Activated T-cell treated with anti-CD3 and anti-CD28 coated beads, Interleukin-2, amount 50 U/mL, for 24 hours (primary cell): Measurements from ENCODE around the gene GLTP.
"Not testable (repeated sequence)": the region's sequence is repeated elsewhere in the genome, so short reads cannot be mapped to it uniquely, and the experiment has no call there.

Experiments
- DNase-seq: peaks from one replicate; pipeline ENCODE4 v3.0.0-alpha.2; 2020
- H3K27ac Mint-ChIP-seq: 2 replicates; pipeline ENCODE4 v1.8.0; 2020; ENCODE audit warnings: mild to moderate bottlenecking, mixed read lengths
- H3K27me3 Mint-ChIP-seq: 2 replicates; pipeline ENCODE4 v1.8.0; 2020; ENCODE audit warnings: mixed read lengths
- H3K36me3 Mint-ChIP-seq: 2 replicates; pipeline ENCODE4 v1.8.0; 2020; ENCODE audit warnings: low read depth, mixed read lengths
- H3K4me1 Mint-ChIP-seq: 2 replicates; pipeline ENCODE4 v1.8.0; 2020; ENCODE audit warnings: low read depth, mixed read lengths
- H3K4me3 Mint-ChIP-seq: 2 replicates; pipeline ENCODE4 v1.8.0; 2020; ENCODE audit warnings: mild to moderate bottlenecking, moderate library complexity, mixed read lengths
- H3K9me3 Mint-ChIP-seq: 2 replicates; pipeline ENCODE4 v1.8.0; 2020; ENCODE audit warnings: mixed read lengths

Gene GLTP

DNA sequence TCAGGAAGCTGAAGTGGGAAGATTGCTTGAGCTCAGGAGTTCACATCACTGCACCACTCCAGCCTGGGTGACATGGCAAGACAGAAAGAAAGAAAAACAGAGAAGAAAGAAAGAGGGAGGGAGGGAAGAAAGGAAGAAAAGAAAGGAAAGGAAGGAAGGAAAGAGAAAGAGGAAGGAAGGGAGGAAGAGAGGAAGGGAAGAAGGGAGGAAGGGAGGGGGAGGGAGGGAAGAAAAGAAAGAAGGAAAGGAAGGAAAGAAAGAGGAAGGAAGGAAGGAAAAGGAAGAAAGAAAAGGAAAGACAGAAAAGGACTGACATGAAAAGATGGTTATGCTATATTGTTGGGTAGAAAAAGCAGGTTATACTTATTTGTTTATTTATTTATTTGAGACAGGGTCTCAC is 3.9 kb downstream of the GLTP start:
- Mint-ChIP-seq H3K27me3 (no peaks in the 10 kb centered on the region), H3K9me3 (no peaks in the 10 kb centered on the region), H3K4me3 (no peak overlapping the region), H3K27ac (no peak overlapping the region), H3K4me1 (peaks cover 54% of the 10 kb centered on the region), H3K36me3 (peaks cover 21% of the 10 kb centered on the region)
- DNase-seq, result no peak

DNA sequence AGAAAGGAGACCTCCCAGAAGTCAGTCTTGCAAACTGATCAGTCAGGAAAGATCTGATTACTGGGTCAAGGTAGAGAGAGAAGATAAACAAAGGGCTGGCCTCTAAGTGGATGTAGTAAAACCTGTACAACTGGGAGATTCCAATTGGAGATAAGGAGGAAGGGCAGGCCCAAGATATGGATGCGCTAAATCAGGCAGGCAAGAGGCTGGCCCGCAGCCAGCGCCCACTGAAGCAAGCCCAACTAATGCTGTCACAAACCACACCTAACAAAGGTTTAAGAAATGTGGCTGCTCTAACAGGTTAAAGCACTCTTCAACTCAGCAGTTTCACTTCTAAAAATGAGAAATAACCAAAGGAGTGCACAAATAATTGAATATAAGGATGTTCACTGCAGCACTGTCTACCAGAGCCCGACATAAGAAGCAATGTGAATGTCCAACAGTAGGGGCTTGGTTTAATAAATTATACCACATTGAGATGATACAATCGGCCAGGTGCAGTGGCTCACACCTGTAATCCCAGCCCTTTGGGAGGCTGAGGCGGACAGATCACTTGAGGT is 4.7 kb downstream of the GLTP start:
- Mint-ChIP-seq H3K4me3 (no peak overlapping the region), H3K36me3 (peaks cover 26% of the 10 kb centered on the region), H3K27ac (no peak overlapping the region), H3K4me1 (peaks cover 52% of the 10 kb centered on the region), H3K9me3 (no peaks in the 10 kb centered on the region), H3K27me3 (no peaks in the 10 kb centered on the region)
- no peak for DNase-seq

DNA sequence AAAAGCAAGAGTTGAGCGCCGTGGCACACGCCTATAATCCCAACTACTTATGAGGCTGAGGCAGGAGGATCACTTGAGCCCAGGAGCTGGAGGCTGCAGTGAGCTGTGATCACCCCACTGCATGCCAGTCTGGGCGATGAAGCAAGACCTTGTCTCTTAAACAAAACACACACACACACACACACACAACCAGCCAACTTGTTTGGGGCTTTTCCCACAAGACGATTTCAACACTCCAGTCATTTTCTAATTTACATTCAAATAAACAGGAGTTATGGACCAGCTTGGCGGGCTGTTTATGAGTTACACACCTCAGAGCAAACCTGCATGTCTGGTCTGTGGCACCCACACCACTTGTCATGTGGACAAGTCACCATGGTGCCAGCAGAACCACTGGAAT is 6.7 kb downstream of the GLTP start:
- Mint-ChIP-seq H3K27me3 (no peaks in the 10 kb centered on the region), H3K27ac (no peak overlapping the region), H3K4me3 (no peak overlapping the region), H3K9me3 (no peaks in the 10 kb centered on the region), H3K36me3 (peaks cover 19% of the 10 kb centered on the region), H3K4me1 (peaks cover 43% of the 10 kb centered on the region)
- no peak for DNase-seq

DNA sequence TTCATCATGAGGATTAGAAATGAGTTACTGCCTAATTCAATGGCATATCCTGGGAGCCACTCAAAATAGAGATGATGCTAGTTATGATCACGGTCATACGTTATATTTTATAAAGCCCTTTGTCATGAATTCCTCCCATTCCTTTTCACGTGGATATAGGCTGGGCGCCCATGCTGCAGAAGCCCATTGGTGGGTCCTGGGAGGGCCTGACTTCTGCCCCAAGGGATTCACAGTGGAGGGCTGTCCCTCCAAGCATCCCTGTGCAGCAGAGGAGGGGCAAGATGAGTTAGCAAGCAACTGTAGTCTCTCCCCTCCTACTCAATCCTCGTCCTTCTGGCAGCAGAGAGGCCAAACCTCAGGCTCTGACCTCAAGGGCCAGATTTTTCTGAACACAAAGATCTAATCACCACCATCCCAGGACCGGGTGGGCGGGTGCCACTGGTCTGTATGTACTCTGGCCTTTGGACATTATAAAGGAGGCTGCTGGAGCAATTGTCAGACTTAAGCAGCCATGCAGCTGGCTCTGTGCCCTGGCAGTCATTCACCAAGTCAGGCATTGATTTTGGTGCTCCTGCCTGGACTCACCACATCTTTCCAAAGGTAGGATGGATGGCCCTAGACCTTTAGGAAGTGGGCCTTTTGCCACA is 8.6 kb downstream of the GLTP start:
- Mint-ChIP-seq H3K4me1 (peaks cover 31% of the 10 kb centered on the region), H3K4me3 (no peak overlapping the region), H3K36me3 (peaks cover 24% of the 10 kb centered on the region), H3K9me3 (no peaks in the 10 kb centered on the region), H3K27me3 (no peaks in the 10 kb centered on the region), H3K27ac (peak overlapping the region; percentile 3)
- DNase-seq, result no peak

DNA sequence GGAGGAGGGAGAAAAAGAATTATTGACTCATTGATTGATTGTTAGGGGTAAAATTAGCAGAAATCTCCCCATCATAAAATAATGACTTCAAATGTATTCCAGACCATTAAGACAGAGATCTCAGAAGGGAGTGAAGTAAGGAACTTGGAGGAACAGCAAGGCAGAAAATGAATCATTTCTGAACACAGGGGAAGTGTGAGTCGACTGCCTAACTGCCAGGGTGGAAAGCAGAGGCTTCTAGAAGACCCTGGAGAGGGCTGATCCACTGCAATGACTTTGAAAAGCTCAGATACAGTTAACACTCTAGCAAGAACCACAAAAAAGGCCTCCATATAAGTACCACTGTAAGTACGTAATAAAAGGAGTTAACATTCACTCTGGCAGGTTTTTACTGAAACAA is 9.7 kb downstream of the GLTP start:
- Mint-ChIP-seq H3K27ac (peak overlapping the region; percentile 80), H3K9me3 (no peaks in the 10 kb centered on the region), H3K4me3 (no peak overlapping the region), H3K27me3 (no peaks in the 10 kb centered on the region), H3K4me1 (peaks cover 30% of the 10 kb centered on the region), H3K36me3 (peaks cover 24% of the 10 kb centered on the region)
- DNase-seq, result no peak

DNA sequence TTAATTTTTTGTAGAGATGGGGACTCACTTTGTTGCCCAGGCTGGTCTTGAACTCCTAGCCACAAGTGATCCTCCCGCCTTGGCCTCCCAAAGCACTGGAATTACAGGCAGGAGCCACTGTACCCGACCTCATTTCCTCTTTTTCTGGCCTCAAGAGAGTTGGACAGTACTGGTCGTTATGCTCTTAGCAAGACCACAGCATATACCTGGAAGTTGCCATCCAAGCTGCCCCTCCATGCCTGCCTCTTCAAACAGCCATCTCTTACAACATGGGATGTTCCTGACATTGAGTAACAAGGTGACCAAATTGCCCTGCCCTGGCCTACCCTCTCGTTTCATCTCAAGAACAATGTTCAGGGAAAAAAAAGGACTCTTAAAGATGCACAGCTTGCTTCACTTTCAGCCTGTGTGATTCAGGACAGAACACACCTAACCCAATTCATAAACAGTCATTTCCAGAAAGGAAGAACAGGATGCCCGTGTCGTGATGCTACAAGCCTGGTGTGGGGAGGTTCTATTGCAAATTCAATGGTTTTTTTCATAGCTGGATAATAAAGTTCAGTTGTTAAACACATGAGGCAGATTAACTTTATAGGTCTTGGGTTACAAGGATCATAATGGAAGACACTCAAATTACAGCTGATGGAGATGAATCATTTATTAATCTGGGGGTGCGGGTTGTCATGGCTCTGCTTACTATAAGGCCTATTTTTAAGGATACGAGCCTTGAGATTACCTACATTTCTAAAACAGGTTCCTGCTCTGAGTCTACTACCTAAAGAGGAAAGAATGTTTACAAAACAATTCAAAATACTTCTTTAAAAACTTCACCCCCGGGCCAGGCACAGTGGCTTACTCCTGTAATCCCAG is 11.9 kb downstream of the GLTP start:
- Mint-ChIP-seq H3K27me3 (no peaks in the 10 kb centered on the region), H3K27ac (peak overlapping the region; percentile 15), H3K36me3 (peaks cover 24% of the 10 kb centered on the region), H3K9me3 (no peaks in the 10 kb centered on the region), H3K4me1 (peaks cover 32% of the 10 kb centered on the region), H3K4me3 (no peak overlapping the region)
- no peak for DNase-seq

DNA sequence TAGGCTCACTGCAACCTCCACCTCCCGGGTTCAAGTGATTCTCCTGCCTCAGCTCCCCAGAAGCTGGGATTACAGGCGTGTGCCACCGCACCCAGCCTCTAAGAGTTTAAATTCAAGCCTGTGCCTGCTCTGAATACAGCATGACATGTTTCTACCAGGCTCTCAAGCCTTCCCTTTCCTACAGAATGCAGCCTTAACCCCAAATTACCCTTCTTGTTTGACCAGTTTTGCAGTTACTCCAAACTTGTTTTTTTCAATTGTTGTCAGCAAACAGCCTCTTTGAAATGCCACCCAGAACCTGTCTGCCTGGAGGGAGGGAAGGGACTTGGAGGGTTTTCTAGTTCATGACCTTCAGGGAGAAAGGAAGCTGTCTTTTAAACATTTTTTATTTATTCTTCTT is 15.4 kb downstream of the GLTP start:
- Mint-ChIP-seq H3K27me3 (no peaks in the 10 kb centered on the region), H3K27ac (peak overlapping the region; percentile 67), H3K4me1 (peaks cover 22% of the 10 kb centered on the region), H3K9me3 (no peaks in the 10 kb centered on the region), H3K36me3 (peaks cover 16% of the 10 kb centered on the region), H3K4me3 (no peak overlapping the region)
- DNase-seq, result no peak

DNA sequence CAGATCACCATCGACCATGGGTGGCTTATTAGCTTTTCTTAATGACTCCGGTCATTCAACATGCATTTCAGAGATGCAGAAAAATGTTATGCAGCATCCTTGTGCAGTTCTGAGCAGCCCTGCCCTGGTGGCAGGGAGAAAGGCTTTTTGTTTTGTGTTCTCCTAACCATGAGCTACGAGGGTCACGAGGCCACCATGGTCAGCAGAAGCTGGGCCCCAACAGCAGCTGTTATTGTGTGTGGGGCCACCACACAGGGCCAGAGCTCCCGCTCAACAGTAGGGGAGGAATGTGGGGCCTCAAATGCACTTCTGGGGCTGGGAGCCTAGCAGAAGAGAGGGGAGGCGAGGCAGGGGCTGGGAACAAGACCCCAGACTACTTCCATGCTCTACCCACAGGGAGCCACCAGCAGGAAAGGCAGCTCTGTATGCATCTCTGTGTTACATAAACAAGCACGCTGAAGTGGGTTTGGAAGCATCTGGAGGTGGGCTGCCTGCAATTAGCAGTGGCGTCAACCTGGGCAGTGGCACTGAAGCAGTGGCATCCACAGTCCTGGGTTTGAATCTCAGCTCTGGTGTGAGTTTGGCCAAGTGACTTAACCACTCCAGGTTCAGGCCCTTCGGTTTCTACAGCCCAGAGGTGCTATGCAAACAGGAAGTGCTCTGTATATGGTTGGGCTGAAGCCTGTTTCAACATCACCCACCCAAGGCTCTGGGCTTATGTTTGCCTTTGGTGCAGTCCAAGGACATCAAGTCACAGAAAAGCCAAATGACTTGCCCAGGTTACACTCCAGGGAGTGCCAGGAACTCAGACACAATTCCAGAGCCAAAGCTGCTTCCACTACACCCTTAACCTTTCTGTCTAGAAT is 16.3 kb downstream of the GLTP start:
- Mint-ChIP-seq H3K4me1 (peaks cover 22% of the 10 kb centered on the region), H3K27ac (peak overlapping the region; percentile 71), H3K4me3 (no peak overlapping the region), H3K9me3 (no peaks in the 10 kb centered on the region), H3K36me3 (peaks cover 16% of the 10 kb centered on the region), H3K27me3 (no peaks in the 10 kb centered on the region)
- DNase-seq, result no peak

DNA sequence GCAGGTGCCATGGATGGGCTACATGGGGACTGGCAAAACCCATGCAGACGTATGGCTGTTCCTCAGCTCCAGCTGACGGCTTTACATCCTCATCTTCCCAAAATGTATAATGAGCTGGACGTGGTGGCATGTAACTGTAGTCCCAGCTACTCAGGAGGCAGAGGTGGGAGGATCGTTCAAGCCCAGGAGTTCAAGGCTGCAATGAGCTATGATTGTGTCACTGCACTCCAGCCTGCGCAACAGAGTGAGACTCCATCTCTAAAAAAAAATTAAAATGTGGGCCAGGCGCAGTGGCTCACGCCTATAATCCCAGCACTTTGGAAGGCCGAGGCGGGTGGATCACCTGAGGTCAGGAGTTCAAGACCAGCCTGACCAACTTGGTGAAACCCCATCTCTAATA is 17.9 kb downstream of the GLTP start:
- Mint-ChIP-seq H3K4me1 (peaks cover 15% of the 10 kb centered on the region), H3K36me3 (peaks cover 24% of the 10 kb centered on the region)
- not testable (repeated sequence) for H3K9me3 Mint-ChIP-seq, DNase-seq, H3K4me3 Mint-ChIP-seq, H3K27ac Mint-ChIP-seq, H3K27me3 Mint-ChIP-seq

DNA sequence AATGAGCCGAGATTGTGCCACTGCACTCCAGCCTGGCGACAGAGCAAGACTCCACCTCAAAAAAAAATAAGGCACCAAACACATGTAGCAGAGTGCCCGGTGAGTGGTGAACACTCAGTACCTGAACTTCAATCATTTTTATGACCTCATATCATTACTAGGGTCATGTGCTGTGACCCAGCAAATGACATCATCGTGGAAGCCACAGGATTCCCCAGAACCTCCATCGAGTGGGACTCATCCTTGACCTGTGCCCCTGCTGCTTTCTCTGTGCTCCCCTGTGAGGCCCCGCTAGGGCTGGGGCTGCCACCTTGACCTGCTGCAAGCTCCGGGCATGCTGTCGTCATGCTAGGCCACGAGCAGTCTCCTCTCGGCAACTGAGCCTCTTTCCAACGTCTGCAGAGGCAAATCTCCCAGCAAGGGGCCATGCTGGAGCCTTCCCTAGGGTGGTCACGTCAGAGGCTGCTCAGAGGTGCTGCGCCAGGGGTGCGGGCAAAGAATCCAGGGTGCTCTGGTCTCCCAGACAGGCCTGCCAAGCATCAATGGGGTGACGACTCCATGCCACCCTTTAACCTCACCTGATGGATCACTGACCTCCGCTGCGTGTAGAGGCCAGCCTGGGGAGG is 18.5 kb downstream of the GLTP start:
- no peaks in the 10 kb centered on the region for H3K27me3 Mint-ChIP-seq
- H3K27ac Mint-ChIP-seq, result peak overlapping the region; percentile 63

DNA sequence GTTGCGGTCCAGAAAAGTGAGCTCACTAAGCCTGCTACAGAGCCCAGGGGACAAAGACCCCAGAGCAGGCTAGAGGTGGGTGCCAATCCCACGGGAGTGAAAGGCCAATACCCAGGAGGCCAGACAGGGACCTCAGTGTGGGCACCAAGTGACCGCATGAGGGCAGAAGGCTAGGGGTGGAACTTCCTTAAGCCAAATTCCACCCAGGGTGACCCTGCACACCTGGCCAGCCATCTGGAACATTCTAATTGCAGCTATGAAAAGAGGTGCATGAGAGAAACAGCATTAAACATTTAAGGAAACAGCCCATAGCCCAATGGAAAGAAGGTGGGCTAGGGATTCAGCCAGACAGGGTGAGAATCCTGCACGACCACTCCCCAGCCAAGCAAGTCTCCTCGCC is 19.4 kb downstream of the GLTP start:
- no peak overlapping the region for H3K27ac Mint-ChIP-seq
- no peaks in the 10 kb centered on the region for H3K27me3 Mint-ChIP-seq

More for the DNA sequence above, 18.5 kb downstream of the GLTP start:
- Mint-ChIP-seq H3K9me3 (no peaks in the 10 kb centered on the region), H3K36me3 (peaks cover 30% of the 10 kb centered on the region), H3K4me1 (peaks cover 15% of the 10 kb centered on the region), H3K4me3 (no peak overlapping the region)
- no peak for DNase-seq

DNA sequence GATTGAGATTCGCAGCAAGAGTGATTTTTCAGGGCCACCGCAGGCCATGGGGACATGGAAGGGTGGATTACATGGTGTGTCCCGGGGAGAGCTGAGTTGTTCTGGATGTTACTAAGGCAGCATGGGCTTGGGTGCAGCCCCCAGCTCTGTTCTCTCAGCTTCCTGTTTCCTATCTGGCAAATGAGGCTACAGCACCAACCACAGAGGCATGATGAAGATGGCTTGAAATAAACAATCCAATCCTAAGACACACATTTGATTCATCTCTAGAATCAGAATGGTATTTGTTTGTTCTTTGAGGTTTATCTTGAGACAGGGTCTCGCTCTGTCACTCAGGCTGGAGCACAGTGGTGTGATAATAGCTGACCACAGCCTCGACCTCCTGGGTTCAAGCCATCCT is 21.6 kb downstream of the GLTP start:
- Mint-ChIP-seq H3K27ac (peak overlapping the region; percentile 77), H3K36me3 (peaks cover 55% of the 10 kb centered on the region), H3K4me3 (no peak overlapping the region), H3K4me1 (peaks cover 2% of the 10 kb centered on the region), H3K9me3 (no peaks in the 10 kb centered on the region), H3K27me3 (no peaks in the 10 kb centered on the region)
- no peak for DNase-seq

More for the DNA sequence above, 19.4 kb downstream of the GLTP start:
- H3K4me3 Mint-ChIP-seq, result no peak overlapping the region
- no peaks in the 10 kb centered on the region for H3K9me3 Mint-ChIP-seq
- H3K36me3 Mint-ChIP-seq, result peaks cover 37% of the 10 kb centered on the region
- no peak for DNase-seq
- peaks cover 12% of the 10 kb centered on the region for H3K4me1 Mint-ChIP-seq

DNA sequence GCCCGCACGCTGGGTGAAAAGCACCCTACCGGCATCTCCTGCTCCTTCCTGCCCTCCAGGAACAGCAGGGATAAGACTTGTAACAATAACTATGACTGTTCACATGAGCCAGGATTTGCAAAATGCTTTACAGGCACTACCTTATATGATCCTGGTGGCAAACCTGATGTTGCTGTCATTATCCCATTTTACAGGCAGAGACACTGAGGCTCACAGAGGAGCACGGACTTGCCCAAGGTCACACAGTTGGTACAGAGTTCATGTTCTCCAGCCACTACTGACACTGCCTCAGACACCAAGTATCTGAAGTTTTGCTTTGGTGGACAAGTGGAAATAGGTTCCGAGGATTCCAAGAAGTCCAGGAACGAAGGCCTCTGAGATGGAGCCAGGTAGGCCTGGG is 22.6 kb downstream of the GLTP start:
- H3K4me3 Mint-ChIP-seq, result no peak overlapping the region
- H3K4me1 Mint-ChIP-seq, result peaks cover 2% of the 10 kb centered on the region
- DNase-seq, result no peak
- H3K36me3 Mint-ChIP-seq, result peaks cover 59% of the 10 kb centered on the region
- no peaks in the 10 kb centered on the region for H3K9me3 Mint-ChIP-seq
- no peak overlapping the region for H3K27ac Mint-ChIP-seq
- no peaks in the 10 kb centered on the region for H3K27me3 Mint-ChIP-seq

DNA sequence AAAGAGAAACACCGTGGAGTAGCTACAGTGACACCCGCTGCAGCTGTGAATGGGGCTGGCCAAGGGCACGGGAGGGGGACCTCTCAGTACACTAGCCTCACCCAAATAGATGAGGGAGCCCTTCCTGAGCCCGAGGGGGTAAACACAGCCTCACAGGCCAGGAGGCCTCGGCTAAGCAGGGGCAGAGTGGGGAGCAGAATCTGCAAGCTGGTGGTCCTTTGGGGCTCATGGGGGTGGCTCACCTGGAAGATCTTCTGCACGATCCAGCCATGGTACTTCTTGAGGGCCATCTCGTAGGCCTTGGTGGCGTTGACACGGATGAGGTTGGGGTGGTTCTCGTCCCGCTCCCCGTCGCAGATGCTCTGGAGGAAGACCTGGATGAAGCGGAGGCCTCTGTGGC is 25.0 kb downstream of the GLTP start:
- Mint-ChIP-seq H3K27ac (no peak overlapping the region), H3K9me3 (no peaks in the 10 kb centered on the region), H3K4me3 (no peak overlapping the region), H3K36me3 (peaks cover 61% of the 10 kb centered on the region), H3K27me3 (no peaks in the 10 kb centered on the region), H3K4me1 (peaks cover 2% of the 10 kb centered on the region)
- no peak for DNase-seq
